Spleen (tissue), 11 donors: Measurements from ENCODE around the gene FAM47E. TPM values are rescaled to one million over a fixed set of nuclear protein-coding genes. Genes with fewer than 3 reads are reported as not detected.

ENCODE experiments used
- DNase-seq: peaks from one replicate; pipeline ENCODE4 v3.0.0-alpha.2; 2020
- H3K27ac ChIP-seq, 8 donors: fragments of 200-600 bp; sonication (generic) in 7 of 8; 1 replicate in 4 of 8; 2 replicates in 4 of 8; pipeline versions ENCODE4 v1.5.0 to v1.8.0; 2016 to 2021; ENCODE audit warnings: inconsistent platforms in 4 of 8, mild to moderate bottlenecking in 4 of 8, moderate library complexity in 1 of 8
- H3K27me3 ChIP-seq, 7 donors: fragments of 200-600 bp; sonication (generic) in 6 of 7; replicated peaks in 1 of 7; 1 replicate in 4 of 7; 2 replicates in 3 of 7; pipeline versions ENCODE4 v1.5.0 to v1.8.0; 2016 to 2021; ENCODE audit warnings: inconsistent platforms in 3 of 7, mild to moderate bottlenecking in 1 of 7
- H3K36me3 ChIP-seq, 6 donors: fragments of 200-600 bp; sonication (generic) in 5 of 6; 1 replicate in 4 of 6; 2 replicates in 2 of 6; pipeline versions ENCODE4 v1.5.0 to v1.8.0; 2016 to 2021; ENCODE audit warnings: inconsistent platforms in 2 of 6
- H3K4me1 ChIP-seq, 6 donors: fragments of 200-600 bp; sonication (generic) in 5 of 6; 1 replicate in 3 of 6; 2 replicates in 3 of 6; pipeline versions ENCODE4 v1.5.0 to v1.8.0; 2016 to 2021; ENCODE audit warnings: inconsistent platforms in 3 of 6
- H3K4me3 ChIP-seq, 8 donors: fragments of 200-600 bp; sonication (generic) in 7 of 8; 1 replicate in 4 of 8; 2 replicates in 4 of 8; pipeline versions ENCODE4 v1.5.0 to v1.8.0; 2016 to 2021; ENCODE audit warnings: inconsistent platforms in 4 of 8, mild to moderate bottlenecking in 4 of 8, moderate library complexity in 2 of 8
- H3K9me3 ChIP-seq, 8 donors: fragments of 200-600 bp; sonication (generic) in 7 of 8; 1 replicate in 4 of 8; 2 replicates in 4 of 8; pipeline versions ENCODE4 v1.5.0 to v1.8.0; 2016 to 2021; ENCODE audit warnings: inconsistent platforms in 4 of 8
- CTCF ChIP-seq, 11 experiments: fragments of 200-600 bp in 7 of 11; fragments of 450-650 bp in 4 of 11; sonication (generic) in 4 of 11; IDR thresholded peaks in 8 of 11; conservative IDR thresholded peaks in 3 of 11; 1 replicate in 7 of 11; 2 replicates in 4 of 11; pipeline versions ENCODE4 v1.4.0 to v1.8.0; 2016 to 2021; ENCODE audit warnings: antibody characterized with exemption in 11 of 11, inconsistent platforms in 4 of 11, mild to moderate bottlenecking in 1 of 11
- POLR2A ChIP-seq, 3 donors: fragments of 450-650 bp; IDR thresholded peaks; one replicate each; pipeline ENCODE4 v1.5.1; 2017; ENCODE audit warnings: antibody characterized with exemption in 3 of 3, mild to moderate bottlenecking in 1 of 3
- POLR2AphosphoS5 ChIP-seq, 3 donors: sonication (generic); formaldehyde crosslinking; IDR thresholded peaks; one replicate each; pipeline ENCODE4 v1.5.1; 2017; ENCODE audit warnings: antibody characterized with exemption in 3 of 3
- WGBS, 5 donors: extraction: QIAGEN DNeasy Blood & Tissue Kit in 3 of 5; methylation state at CpG; one replicate each; pipeline versions ENCODE4 v1.1.5 to v1.1.7; 2013 to 2018; 5-methylcytosine and 5-hydroxymethylcytosine counted together
- intact Hi-C: fragments of 100-400 bp; cut with DNase I; formaldehyde crosslinking; loops from one replicate; pipeline ENCODE4 v1.15.0; 2023; ENCODE audit warnings: low total_unique reads
- polyA plus RNA-seq, 3 donors: library from polyadenylated mRNA; stranded (reverse); fragments of 200-250 nt; gene quantifications; one replicate each; pipeline ENCODE4 v1.2.1, GENCODE V29; 2013
- total RNA-seq, 7 donors: library from RNA; depleted of rRNA in 3 of 7; stranded (reverse); fragments of >200 nt in 3 of 7; fragmentation: NEBNext Ultra II Directional in 4 of 7; extraction: Animal tissue kit (Norgen Biotek cat#: 25700) in 4 of 7; gene quantifications; one replicate each; pipeline versions ENCODE4 v1.1.0 to v1.2.1, GENCODE V29; 2016 to 2021
- donor health status: healthy with polysubstance abuse.
- donor health status: DM: no; HTN: no; CAD: no; lungs with moderate emphysema.
- donor health status: DM: no; HTN: no; CAD: no.
- donor health status: Bipolar disorder and iron deficiency.
- donor health status: healthy.
- donor health status: DM: no; HTN: no; CAD: no.
- donor health status: DM: yes; HTN: yes; CAD: no.

The FAM47E gene
- total and polyA plus RNA-seq, 10 donors = 0.66 to 6.2 (median 2.1) TPM

- Histone ChIP-seq H3K27me3 (no peaks in the 10 kb centered on the region), H3K9me3 (peaks cover 0 to 20% (median 17%) of the 10 kb centered on the region in 8 donors), H3K36me3 (no peaks in the 10 kb centered on the region), H3K4me1 (no peaks in the 10 kb centered on the region), H3K27ac (no peak overlapping the region), H3K4me3 (no peak overlapping the region)
- intact Hi-C loops = no loop called here
- WGBS, 5 donors = 62 to 87% (median 74%) methylated on average over 1 of the region's 1 CpG
- DNase-seq = no peak
- TF ChIP-seq CTCF (IDR thresholded peaks at IDR 0.05 in 8 of 11, conservative IDR thresholded peaks at IDR 0.05 in 3 of 11) = no peak
- no peak for TF ChIP-seq POLR2AphosphoS5 (IDR thresholded peaks at IDR 0.05)
- no peak for TF ChIP-seq POLR2A (IDR thresholded peaks at IDR 0.05)
Observed at GRCh38 chr4:76232681-76233080, 18.8 kb upstream of the FAM47E start.

- intact Hi-C loops = no loop called here
- H3K4me3 ChIP-seq = no peak overlapping the region
- H3K27ac ChIP-seq = no peak overlapping the region
- no peaks in the 10 kb centered on the region for H3K36me3 ChIP-seq
- no peaks in the 10 kb centered on the region for H3K4me1 ChIP-seq
- 76 to 90% (median 85%) methylated on average over 4 of the region's 4 CpGs for WGBS, 5 donors
- no peak for DNase-seq
- H3K9me3 ChIP-seq = peaks cover 0 to 16% (median 13%) of the 10 kb centered on the region in 8 donors
- TF ChIP-seq CTCF (IDR thresholded peaks at IDR 0.05 in 8 of 11, conservative IDR thresholded peaks at IDR 0.05 in 3 of 11) (no peak), POLR2AphosphoS5 (IDR thresholded peaks at IDR 0.05) (no peak), POLR2A (IDR thresholded peaks at IDR 0.05) (no peak)
- H3K27me3 ChIP-seq = no peaks in the 10 kb centered on the region
Observed at GRCh38 chr4:76233083-76233482, 18.4 kb upstream of the FAM47E start.

- intact Hi-C loops = no loop called here
- TF ChIP-seq CTCF (IDR thresholded peaks at IDR 0.05 in 8 of 11, conservative IDR thresholded peaks at IDR 0.05 in 3 of 11) (no peak), POLR2A (IDR thresholded peaks at IDR 0.05) (no peak), POLR2AphosphoS5 (IDR thresholded peaks at IDR 0.05) (no peak)
- Histone ChIP-seq H3K27ac (no peak overlapping the region), H3K36me3 (no peaks in the 10 kb centered on the region), H3K4me3 (no peak overlapping the region), H3K9me3 (peaks cover 0 to 12% (median 9%) of the 10 kb centered on the region in 8 donors), H3K4me1 (no peaks in the 10 kb centered on the region), H3K27me3 (no peaks in the 10 kb centered on the region)
- no peak for DNase-seq
- WGBS, 5 donors = 60 to 66% (median 65%) methylated on average over 2 of the region's 2 CpGs
Observed at GRCh38 chr4:76233529-76233928, 18.0 kb upstream of the FAM47E start.

- Histone ChIP-seq H3K4me3 (no peak overlapping the region), H3K4me1 (no peaks in the 10 kb centered on the region), H3K36me3 (no peaks in the 10 kb centered on the region), H3K9me3 (peaks cover 0 to 8% (median 3%) of the 10 kb centered on the region in 8 donors), H3K27ac (no peak overlapping the region), H3K27me3 (no peaks in the 10 kb centered on the region)
- DNase-seq = no peak
- TF ChIP-seq CTCF (IDR thresholded peaks at IDR 0.05 in 8 of 11, conservative IDR thresholded peaks at IDR 0.05 in 3 of 11) (no peak), POLR2A (IDR thresholded peaks at IDR 0.05) (no peak), POLR2AphosphoS5 (IDR thresholded peaks at IDR 0.05) (no peak)
- 81 to 93% (median 88%) methylated on average over 14 of the region's 14 CpGs for WGBS, 5 donors
- intact Hi-C loops = no loop called here
Observed at GRCh38 chr4:76233967-76234678, 17.4 kb upstream of the FAM47E start.
